PFSK-1 (cell line): Measurements from ENCODE around the gene AFM.

Experiments
- FOXP2 ChIP-seq: optimal IDR thresholded peaks from 2 replicates; pipeline ENCODE3; 2011; ENCODE audit warnings: borderline replicate concordance, control low read depth, inconsistent platforms; ENCODE audit not compliant: insufficient read depth; ENCODE audit errors: extremely low read length, extremely low read depth
- POLR2AphosphoS5 ChIP-seq: IDR thresholded peaks from 2 replicates; pipeline ENCODE4 v1.6.1; 2012; ENCODE audit warnings: low read depth, mild to moderate bottlenecking, control low read depth, low read length, moderate library complexity
- REST ChIP-seq, 2 experiments: IDR thresholded peaks; 2 replicates each; pipeline versions ENCODE4 v1.6.1 to v1.8.0; 2011 to 2012; ENCODE audit warnings: low read depth in 2 of 2, low read length in 2 of 2, control low read depth in 1 of 2, inconsistent platforms in 1 of 2, mild to moderate bottlenecking in 1 of 2, moderate library complexity in 1 of 2; ENCODE audit not compliant: insufficient read depth in 1 of 2
- SIN3A ChIP-seq: IDR thresholded peaks from 2 replicates; pipeline ENCODE4 v1.6.1; 2012; ENCODE audit warnings: mild to moderate bottlenecking, low read length, moderate library complexity, borderline replicate concordance; ENCODE audit not compliant: insufficient read depth
- TAF1 ChIP-seq: IDR thresholded peaks from 2 replicates; pipeline ENCODE4 v1.6.1; 2012; ENCODE audit warnings: low read length, control low read depth, borderline replicate concordance; ENCODE audit not compliant: insufficient read depth

AFM gene

GRCh38 chr4:73438048-73438447 is 43.5 kb upstream of the AFM start:
- TF ChIP-seq FOXP2 (no peak), TAF1 (no peak), SIN3A (no peak), POLR2AphosphoS5 (no peak), REST (IDR thresholded peaks at IDR 0.05; ENCODE audit: insufficient read depth in 1 of 2, low read depth in 2 of 2, low read length in 2 of 2) (no peak)

GRCh38 chr4:73438582-73439215 is 42.8 kb upstream of the AFM start:
- TF ChIP-seq REST (IDR thresholded peaks at IDR 0.05; ENCODE audit: insufficient read depth in 1 of 2, low read depth in 2 of 2, low read length in 2 of 2) (no peak), SIN3A (no peak), FOXP2 (no peak), TAF1 (no peak), POLR2AphosphoS5 (no peak)

DNA sequence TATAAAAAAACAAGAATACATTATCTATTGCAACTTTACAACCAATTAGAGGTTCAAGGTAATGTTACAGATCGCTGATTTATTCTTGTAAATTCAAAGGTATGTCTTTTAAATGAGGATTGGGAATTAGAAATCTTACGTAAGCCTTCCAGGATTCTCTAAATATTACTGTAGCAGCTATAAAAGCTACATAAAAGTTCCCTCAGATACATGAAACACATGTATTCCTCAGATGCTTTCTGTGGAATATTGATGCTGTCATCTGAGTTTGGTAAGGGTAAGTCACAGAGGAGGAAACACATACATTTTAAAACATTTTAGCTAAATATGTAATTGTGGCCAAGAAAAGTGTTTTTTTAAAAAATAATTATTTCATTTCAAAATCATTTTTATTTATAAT is 42.1 kb upstream of the AFM start:
- TF ChIP-seq SIN3A = no peak
- no peak for TF ChIP-seq POLR2AphosphoS5
- TF ChIP-seq TAF1 = no peak
- no peak for TF ChIP-seq FOXP2
- no peak for TF ChIP-seq REST (IDR thresholded peaks at IDR 0.05; ENCODE audit: insufficient read depth in 1 of 2, low read depth in 2 of 2, low read length in 2 of 2)

GRCh38 chr4:73439991-73440390 is 41.6 kb upstream of the AFM start:
- TF ChIP-seq POLR2AphosphoS5 (no peak), FOXP2 (no peak)

- no peak for TF ChIP-seq SIN3A
- no peak for TF ChIP-seq REST (IDR thresholded peaks at IDR 0.05; ENCODE audit: insufficient read depth in 1 of 2, low read depth in 2 of 2, low read length in 2 of 2)
- TF ChIP-seq POLR2AphosphoS5 = no peak
- TF ChIP-seq FOXP2 = no peak
- TF ChIP-seq TAF1 = no peak
Measured at GRCh38 chr4:73440653-73441052, 40.9 kb upstream of the AFM start.
